H54 (cell line): ENCODE measurements around the gene ACADS.

Source experiments
- DNase-seq: peaks from one replicate; pipeline ENCODE4 v3.0.0; 2011; ENCODE audit warnings: low spot score, mixed read lengths; ENCODE audit not compliant: insufficient read length
- FAIRE-seq: peaks from 3 replicates; lab custom pipeline; 2011; peaks lifted over from hg19 to GRCh38; lab: Jason Lieb, UNC
- POLR2A ChIP-seq: IDR thresholded peaks from 2 replicates; pipeline ENCODE4 v1.6.1; 2011; ENCODE audit warnings: low read depth, mild to moderate bottlenecking, low read length

The ACADS gene

GRCh38 chr12:120761519-120761934 is 35.9 kb downstream of the ACADS start:
- DNase-seq (no peak), FAIRE-seq (no peak)
- TF ChIP-seq POLR2A: no peak

- FAIRE-seq (no peak), DNase-seq (no peak)
- TF ChIP-seq POLR2A: no peak
Measured at GRCh38 chr12:120762086-120762485, 36.5 kb downstream of the ACADS start.

- FAIRE-seq: no peak
- TF ChIP-seq POLR2A: no peak
- no peak for DNase-seq
Measured at GRCh38 chr12:120763250-120763649, 37.6 kb downstream of the ACADS start.

GRCh38 chr12:120764816-120765215 is 39.2 kb downstream of the ACADS start:
- TF ChIP-seq POLR2A: no peak
- no peak for FAIRE-seq
- no peak for DNase-seq

- FAIRE-seq: no peak
- no peak for DNase-seq
- TF ChIP-seq POLR2A: no peak
Measured at GRCh38 chr12:120766566-120766965, 40.9 kb downstream of the ACADS start.

- DNase-seq (no peak), FAIRE-seq (no peak)
- TF ChIP-seq POLR2A: no peak
Measured at GRCh38 chr12:120767071-120768024, 41.7 kb downstream of the ACADS start.

GRCh38 chr12:120771097-120771496 is 45.5 kb downstream of the ACADS start:
- no peak for TF ChIP-seq POLR2A
- DNase-seq (no peak), FAIRE-seq (no peak)

- no peak for DNase-seq
- TF ChIP-seq POLR2A: no peak
- no peak for FAIRE-seq
Measured at GRCh38 chr12:120774169-120774916, 48.7 kb downstream of the ACADS start.

GRCh38 chr12:120775862-120776552 is 50.4 kb downstream of the ACADS start:
- FAIRE-seq: no peak
- TF ChIP-seq POLR2A: no peak

GRCh38 chr12:120783197-120783596 is 57.6 kb downstream of the ACADS start:
- DNase-seq (peak; percentile 22), FAIRE-seq (peak; percentile 99)
- TF ChIP-seq POLR2A: no peak

More at GRCh38 chr12:120775862-120776552, 50.4 kb downstream of the ACADS start:
- no peak for DNase-seq

- TF ChIP-seq POLR2A: no peak
- no peak for FAIRE-seq
- no peak for DNase-seq
Measured at GRCh38 chr12:120784804-120785203, 59.2 kb downstream of the ACADS start.

- DNase-seq: no peak
- no peak for FAIRE-seq
- no peak for TF ChIP-seq POLR2A
Measured at GRCh38 chr12:120787889-120788288, 62.3 kb downstream of the ACADS start.
